Kidney tubule cell (primary cell): ENCODE results near the gene DPP4.
"Not testable (repeated sequence)": the region's sequence is repeated elsewhere in the genome, so short reads cannot be mapped to it uniquely, and the experiment has no call there.

ENCODE experiments used
- DNase-seq: peaks from one replicate; pipeline ENCODE4 v3.0.0-alpha.2; 2018; ENCODE audit warnings: low spot score

Gene DPP4

GRCh38 chr2:162057426-162057825 lies 16.6 kb downstream of the DPP4 start:
- DNase-seq = no peak

GRCh38 chr2:162056796-162057399 lies 17.1 kb downstream of the DPP4 start:
- peak; percentile 87 for DNase-seq

DNA sequence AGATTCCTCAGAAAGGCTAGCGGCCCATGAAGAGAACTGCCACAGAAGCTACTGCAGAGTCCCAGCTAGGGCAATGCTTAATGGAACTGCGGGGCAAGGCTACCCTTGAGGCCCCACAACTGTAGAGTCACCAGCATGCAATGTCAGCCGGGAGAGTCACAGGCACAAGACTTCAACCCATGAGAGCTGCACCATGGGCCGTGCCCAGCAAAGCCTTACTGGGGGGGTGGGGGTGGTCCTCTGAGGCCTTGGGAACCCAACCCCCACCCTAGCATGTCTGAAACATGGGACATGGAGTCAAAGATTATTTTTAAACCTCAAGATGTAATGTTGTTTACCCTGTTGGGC lies 20.2 kb downstream of the DPP4 start:
- DNase-seq = no peak

DNA sequence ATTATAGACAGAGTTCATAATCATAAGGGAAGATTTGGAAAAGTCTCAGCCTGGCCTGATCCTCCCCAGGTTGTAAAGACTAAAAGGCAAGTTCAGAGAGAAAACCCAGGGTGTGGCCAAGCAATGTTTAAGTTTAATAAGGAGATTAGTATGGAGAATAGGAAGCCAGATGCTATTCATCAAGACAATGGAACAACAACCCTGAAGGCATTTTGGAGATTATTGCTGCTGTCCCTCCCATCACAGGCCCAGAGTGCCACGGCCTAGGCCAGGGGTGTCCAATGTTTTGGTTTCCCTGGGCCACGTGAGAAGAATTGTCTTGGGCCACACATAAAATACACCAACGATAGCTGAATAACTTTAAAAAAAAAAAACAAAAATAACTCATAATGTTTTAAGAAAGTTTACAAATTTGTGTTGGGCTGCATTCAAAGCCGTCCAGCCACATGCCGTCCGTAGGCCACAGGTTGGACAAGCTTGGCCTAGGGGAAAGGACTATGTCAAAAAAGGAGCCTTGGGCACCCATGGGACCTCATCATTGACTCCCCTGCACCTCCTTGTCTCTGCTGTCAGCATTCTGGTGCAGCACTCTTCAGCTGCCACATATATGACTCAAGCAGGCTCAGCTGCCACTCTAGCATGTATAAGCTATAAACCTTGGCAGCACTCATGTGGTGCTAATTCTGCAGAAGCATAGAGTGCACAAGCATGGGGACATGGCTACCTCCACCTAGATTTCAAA lies 20.8 kb downstream of the DPP4 start:
- DNase-seq = no peak

DNA sequence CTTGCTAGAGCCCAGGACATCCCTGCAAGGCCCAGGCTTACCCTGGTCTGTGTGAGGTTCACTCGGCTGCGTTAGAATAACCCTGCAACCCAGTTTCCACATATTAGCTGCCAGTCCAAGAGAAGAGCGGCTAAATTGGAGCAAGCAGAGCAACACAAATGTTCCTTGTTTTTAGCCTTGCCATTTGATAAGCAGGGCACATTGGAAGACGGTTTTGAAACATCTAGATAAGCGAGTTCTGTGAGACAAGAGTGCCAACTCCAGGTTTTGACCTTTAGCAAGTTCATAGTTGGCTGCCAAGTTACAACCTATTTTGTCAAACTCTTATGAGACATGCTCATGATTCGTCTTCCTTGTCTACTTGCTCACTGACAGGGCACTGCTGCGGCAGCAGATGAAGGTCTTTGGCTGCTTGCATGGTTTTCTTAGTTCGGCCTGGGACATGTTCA lies 23.5 kb downstream of the DPP4 start:
- DNase-seq = no peak

DNA sequence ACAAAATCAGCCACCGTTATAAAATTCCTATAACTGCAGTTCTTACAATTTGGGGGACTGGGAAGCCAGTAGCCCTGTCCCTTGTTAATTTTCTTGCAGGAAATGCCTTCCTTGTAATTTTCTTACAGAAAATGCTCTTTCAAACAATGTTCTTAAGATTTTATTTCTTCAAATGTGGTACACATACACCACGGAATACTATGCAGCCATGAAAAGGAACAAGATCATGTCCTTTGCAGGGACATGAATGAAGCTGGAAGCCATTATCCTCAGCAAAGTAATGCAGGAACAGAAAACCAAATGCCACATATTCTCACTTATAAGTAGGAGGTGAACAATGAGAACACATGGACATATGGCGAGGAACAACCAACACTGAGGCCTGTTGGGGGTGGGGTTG lies 24.9 kb downstream of the DPP4 start:
- DNase-seq = not testable (repeated sequence)

GRCh38 chr2:162044586-162044985 lies 29.4 kb downstream of the DPP4 start:
- DNase-seq = no peak

- DNase-seq = no peak
These were observed 30.9 kb downstream of the DPP4 start for GRCh38 chr2:162043132-162043531.

DNA sequence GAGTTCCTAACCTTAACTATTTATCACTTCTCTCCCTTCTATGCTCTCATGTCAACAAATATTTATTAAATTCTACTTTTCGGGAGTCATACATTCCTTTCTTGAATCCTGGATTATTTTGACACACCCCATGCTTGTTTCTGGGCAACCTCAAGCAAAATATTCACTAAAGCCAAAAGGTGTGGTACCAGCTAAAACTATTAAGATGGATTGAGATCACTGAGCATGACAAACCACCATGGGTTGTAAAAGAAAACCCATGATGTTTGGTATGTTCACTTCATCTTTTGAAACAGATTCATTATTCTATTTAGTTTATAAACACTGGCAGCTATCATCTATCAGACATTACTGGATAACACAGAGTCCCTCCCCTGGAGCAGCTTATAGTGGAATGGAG lies 32.5 kb downstream of the DPP4 start:
- DNase-seq = peak; percentile 32

DNA sequence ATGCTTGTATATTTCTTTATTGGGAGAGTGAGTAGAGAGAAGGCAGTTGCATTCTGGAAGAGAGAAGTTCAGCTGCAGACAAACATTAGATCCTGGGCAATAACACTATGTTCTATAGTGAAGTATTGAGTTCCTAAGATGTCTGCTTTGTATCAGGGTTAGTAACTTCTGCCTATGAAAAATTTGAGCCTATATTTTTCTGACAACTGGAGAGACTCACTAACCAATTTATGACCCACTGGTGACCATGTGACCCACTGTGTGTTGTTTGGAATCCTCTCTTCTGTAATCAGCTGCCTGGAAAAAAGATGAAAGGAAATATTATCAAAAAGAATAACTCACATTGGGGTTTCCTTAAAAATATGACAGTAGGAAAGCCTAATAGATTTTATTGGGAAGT lies 35.3 kb downstream of the DPP4 start:
- DNase-seq = no peak

DNA sequence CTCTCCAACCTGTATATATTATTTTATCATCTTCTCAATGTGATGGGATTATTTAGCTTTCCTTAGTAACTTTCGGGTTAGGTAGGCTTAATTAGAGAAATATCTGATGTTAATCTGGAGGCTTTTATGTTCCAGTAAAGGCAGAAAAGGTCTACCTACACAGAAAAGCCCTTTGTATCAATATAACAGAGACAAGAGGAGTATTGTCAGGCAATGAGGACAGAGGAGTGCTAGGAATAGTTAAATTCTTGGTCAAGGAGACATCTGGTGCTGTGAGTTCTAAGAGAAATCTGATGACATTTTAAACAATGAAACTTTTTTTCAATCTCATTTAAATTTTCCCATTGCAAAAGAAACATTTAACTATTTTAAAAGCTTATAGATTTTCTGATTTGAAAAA lies 36.1 kb downstream of the DPP4 start:
- DNase-seq = no peak

- no peak for DNase-seq
These were observed 36.8 kb downstream of the DPP4 start for GRCh38 chr2:162037028-162037795.

DNA sequence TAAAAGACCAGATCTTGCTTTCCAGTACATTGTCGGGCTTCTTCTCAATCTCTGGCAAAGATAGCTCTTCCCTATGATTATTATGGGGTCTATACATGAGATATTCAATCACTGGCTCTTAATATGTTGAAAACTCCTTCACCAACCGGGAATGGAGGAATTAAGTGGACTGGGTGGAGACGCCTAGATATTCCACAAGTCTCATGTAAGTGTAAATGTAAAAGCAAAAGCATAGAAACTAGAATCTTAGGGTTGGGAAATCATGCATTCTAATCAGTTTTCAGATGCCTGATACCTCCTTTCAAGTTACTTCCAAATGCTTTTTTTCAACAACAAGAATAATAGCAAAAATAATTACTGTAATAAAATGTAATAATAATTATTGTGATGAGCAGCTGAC lies 38.0 kb downstream of the DPP4 start:
- no peak for DNase-seq

GRCh38 chr2:162030363-162031190 lies 43.4 kb downstream of the DPP4 start:
- no peak for DNase-seq

- DNase-seq = peak; percentile 86
These were observed 44.6 kb downstream of the DPP4 start for GRCh38 chr2:162029287-162029901.

DNA sequence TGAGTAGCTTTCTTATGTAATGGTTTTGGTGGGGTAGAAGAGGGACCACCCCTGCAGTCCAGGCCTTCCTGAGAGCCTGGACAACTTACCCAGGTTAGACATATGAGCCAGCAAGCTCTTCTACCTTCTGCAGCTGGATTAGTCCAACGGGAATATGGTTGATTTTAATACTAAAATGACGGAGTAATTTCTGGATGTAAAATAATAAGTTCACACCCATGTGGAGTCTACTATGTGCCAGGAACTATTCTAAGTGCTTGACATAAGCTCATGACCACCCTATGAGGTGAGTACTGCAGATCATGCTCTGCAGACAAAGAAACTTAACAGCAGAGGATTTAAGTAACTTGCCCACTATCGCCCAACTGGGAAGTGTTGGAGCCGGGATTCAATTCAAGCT lies 45.5 kb downstream of the DPP4 start:
- no peak for DNase-seq

DNA sequence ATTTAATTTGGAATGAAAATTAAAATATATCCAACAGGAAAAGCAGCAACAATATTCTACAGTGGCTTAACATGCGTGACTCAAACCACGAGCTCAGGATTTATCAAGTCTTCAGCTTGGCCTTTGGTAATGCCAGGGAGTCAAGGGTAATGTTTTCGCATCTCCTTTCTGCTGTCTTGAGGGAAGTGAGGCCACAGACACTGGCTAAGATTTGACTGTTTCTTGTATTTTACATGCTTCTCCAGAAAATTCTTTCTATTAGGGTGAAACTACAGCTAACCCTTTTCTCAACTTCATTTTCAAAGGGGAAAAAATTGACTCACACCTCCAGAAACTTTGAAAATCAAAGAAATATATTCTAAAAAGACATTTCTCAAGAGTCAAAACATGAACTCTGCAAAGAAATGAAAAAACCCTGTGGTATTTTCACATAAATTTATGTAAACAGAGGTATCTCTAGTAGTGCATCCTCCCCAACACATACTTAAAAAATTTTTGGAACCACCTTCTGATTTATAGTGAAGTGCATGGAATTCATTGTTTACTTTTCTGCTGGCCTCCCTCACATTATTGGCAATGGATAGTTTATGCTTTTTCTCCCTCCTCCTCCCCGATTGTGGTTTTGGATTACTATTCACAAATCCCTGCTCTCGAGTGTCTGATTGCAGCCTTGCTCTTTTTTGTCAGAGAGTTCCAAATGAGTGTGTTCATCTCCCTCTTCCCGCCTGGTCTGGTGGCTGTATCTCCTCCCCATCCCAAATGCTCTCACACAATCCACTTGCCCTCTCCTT lies 48.7 kb downstream of the DPP4 start:
- no peak for DNase-seq

- DNase-seq = peak; percentile 77
These were observed 51.6 kb downstream of the DPP4 start for GRCh38 chr2:162022290-162022945.

DNA sequence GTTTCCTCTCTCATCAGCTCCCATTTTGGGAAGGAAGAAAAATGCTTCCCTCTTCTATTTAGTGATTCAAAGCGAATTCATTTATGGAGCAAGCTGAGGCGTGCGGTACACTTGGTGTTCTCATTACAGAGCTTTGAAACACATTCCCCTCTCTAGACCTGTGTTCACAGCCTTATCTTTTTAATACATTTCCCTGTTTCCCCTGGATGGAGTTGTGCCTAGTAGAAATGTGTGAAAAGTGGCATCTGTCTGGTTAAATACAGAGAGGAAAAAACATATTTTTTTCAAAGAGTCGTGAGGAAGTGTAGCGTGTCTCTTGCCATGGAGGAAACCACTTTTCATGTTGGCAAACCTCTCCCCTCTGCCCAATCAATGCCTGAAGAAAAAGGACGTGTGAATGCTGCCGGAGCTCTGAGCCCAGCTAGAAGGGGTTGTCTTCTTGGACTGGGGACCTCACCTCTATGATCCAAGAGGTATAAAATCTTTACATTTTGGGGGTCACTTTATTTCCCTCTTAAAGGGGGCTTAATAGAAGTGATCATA lies 52.4 kb downstream of the DPP4 start:
- no peak for DNase-seq

DNA sequence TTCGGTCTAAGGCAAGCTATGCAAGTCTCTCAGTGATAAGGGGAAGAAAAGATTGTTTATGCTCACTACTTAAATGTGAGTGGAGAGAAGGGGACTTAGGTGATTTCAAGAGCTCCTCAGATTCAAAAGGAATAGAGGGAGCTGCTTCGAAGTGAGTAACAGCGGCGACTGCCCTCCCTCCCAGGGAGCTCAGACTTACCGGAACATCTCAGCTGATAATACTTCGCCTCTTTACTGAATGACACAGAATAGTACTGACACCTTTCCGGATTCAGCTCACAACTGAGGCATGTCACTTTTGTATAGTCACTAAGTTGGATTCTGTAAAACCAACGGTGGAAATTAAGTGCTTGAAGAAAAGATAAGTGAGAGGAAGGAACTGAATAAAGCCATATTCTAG lies 55.5 kb downstream of the DPP4 start:
- DNase-seq = no peak
